ENCODE measurements around the gene ACY1.

Gene ACY1

GRCh38 chr3:51971350-51971749 lies 12.0 kb upstream of the ACY1 start:
- DNase-seq, result no peak
- no peak overlapping the region for H3K4me2 ChIP-seq (ENCODE audit: low read depth, low read length)
- no peaks in the 10 kb centered on the region for H3K36me3 ChIP-seq (replicated peaks; ENCODE audit: insufficient read depth, low read length)
- no peak overlapping the region for H3K4me3 ChIP-seq (ENCODE audit: low read length)
- H3K27ac ChIP-seq (ENCODE audit: low read length), result no peak overlapping the region
- no peak for TF ChIP-seq EZH2 (optimal IDR thresholded peaks at IDR 0.05; ENCODE audit: low read depth, low read length)
- TF ChIP-seq CTCF (IDR thresholded peaks at IDR 0.05; ENCODE audit: low read length), result no peak
- no peak for TF ChIP-seq EZH2phosphoT487 (IDR thresholded peaks at IDR 0.05; ENCODE audit: low read length)
- no peaks in the 10 kb centered on the region for H3K9me3 ChIP-seq (replicated peaks; ENCODE audit: insufficient read depth, low read length)
- H2AFZ ChIP-seq (ENCODE audit: low read length), result no peak overlapping the region
- H3K9ac ChIP-seq (ENCODE audit: low read length), result no peak overlapping the region
- no peaks in the 10 kb centered on the region for H4K20me1 ChIP-seq (ENCODE audit: insufficient read depth, low read length)
- no peaks in the 10 kb centered on the region for H3K9me2 ChIP-seq (replicated peaks; ENCODE audit: insufficient read depth, low read length)
- H3K79me2 ChIP-seq (ENCODE audit: low read length), result peaks cover 7% of the 10 kb centered on the region
- peaks cover 12% of the 10 kb centered on the region for H3K4me1 ChIP-seq (ENCODE audit: low read length)
- peaks cover 16% of the 10 kb centered on the region; the same call in 1 of the 2 replicates for H3F3A ChIP-seq (ENCODE audit: insufficient read depth, low read length)
- H3K27me3 ChIP-seq (replicated peaks; ENCODE audit: insufficient read depth, low read length), result no peaks in the 10 kb centered on the region

- H3K9me2 ChIP-seq (replicated peaks; ENCODE audit: insufficient read depth, low read length), result no peaks in the 10 kb centered on the region
- H3F3A ChIP-seq (ENCODE audit: insufficient read depth, low read length), result peaks cover 21% of the 10 kb centered on the region; the same call in 1 of the 2 replicates
- peak overlapping the region; percentile 90 for H3K4me3 ChIP-seq (ENCODE audit: low read length)
- H2AFZ ChIP-seq (ENCODE audit: low read length), result peak overlapping the region; percentile 91
- H3K9me3 ChIP-seq (replicated peaks; ENCODE audit: insufficient read depth, low read length), result no peaks in the 10 kb centered on the region
- TF ChIP-seq CTCF (IDR thresholded peaks at IDR 0.05; ENCODE audit: low read length), result no peak
- no peak for TF ChIP-seq EZH2 (optimal IDR thresholded peaks at IDR 0.05; ENCODE audit: low read depth, low read length)
- TF ChIP-seq EZH2phosphoT487 (IDR thresholded peaks at IDR 0.05; ENCODE audit: low read length), result no peak
- H4K20me1 ChIP-seq (ENCODE audit: insufficient read depth, low read length), result no peaks in the 10 kb centered on the region
- H3K4me2 ChIP-seq (ENCODE audit: low read depth, low read length), result peak overlapping the region; percentile 90
- peaks cover 8% of the 10 kb centered on the region for H3K4me1 ChIP-seq (ENCODE audit: low read length)
- H3K27me3 ChIP-seq (replicated peaks; ENCODE audit: insufficient read depth, low read length), result no peaks in the 10 kb centered on the region
- peak overlapping the region; percentile 46; the same call in 1 of the 2 replicates for H3K27ac ChIP-seq (ENCODE audit: low read length)
- H3K79me2 ChIP-seq (ENCODE audit: low read length), result peaks cover 7% of the 10 kb centered on the region
- H3K9ac ChIP-seq (ENCODE audit: low read length), result peak overlapping the region; percentile 77
- DNase-seq, result peak; percentile 21
- H3K36me3 ChIP-seq (replicated peaks; ENCODE audit: insufficient read depth, low read length), result no peaks in the 10 kb centered on the region
Observed at GRCh38 chr3:51974277-51974962, 8.9 kb upstream of the ACY1 start.

GRCh38 chr3:51974963-51975851 lies 8.1 kb upstream of the ACY1 start, which contains the start of gene ABHD14A:
TSS of gene ABHD14A (plus strand) at chr3:51975064. CDS start at chr3:51975136, 72 bp downstream.
- peak within 1 kb of the TSS; percentile 90 for H3K4me3 ChIP-seq (ENCODE audit: low read length)
- no peaks in the 10 kb centered on the region for H3K27me3 ChIP-seq (replicated peaks; ENCODE audit: insufficient read depth, low read length)
- peaks cover 8% of the 10 kb centered on the region for H3K4me1 ChIP-seq (ENCODE audit: low read length)
- peak; percentile 73 for DNase-seq
- peak within 1 kb of the TSS; percentile 46; the same call in 1 of the 2 replicates for H3K27ac ChIP-seq (ENCODE audit: low read length)
- H3F3A ChIP-seq (ENCODE audit: insufficient read depth, low read length), result peaks cover 21% of the 10 kb centered on the region; the same call in 1 of the 2 replicates
- H3K79me2 ChIP-seq (ENCODE audit: low read length), result peaks cover 7% of the 10 kb centered on the region
- no peaks in the 10 kb centered on the region for H3K36me3 ChIP-seq (replicated peaks; ENCODE audit: insufficient read depth, low read length)
- no peaks in the 10 kb centered on the region for H4K20me1 ChIP-seq (ENCODE audit: insufficient read depth, low read length)
- H3K4me2 ChIP-seq (ENCODE audit: low read depth, low read length), result peak within 1 kb of the TSS; percentile 90
- peak within 1 kb of the TSS; percentile 77 for H3K9ac ChIP-seq (ENCODE audit: low read length)
- TF ChIP-seq EZH2phosphoT487 (IDR thresholded peaks at IDR 0.05; ENCODE audit: low read length) (no peak), CTCF (IDR thresholded peaks at IDR 0.05; ENCODE audit: low read length) (no peak), EZH2 (optimal IDR thresholded peaks at IDR 0.05; ENCODE audit: low read depth, low read length) (no peak)
- H3K9me3 ChIP-seq (replicated peaks; ENCODE audit: insufficient read depth, low read length), result no peaks in the 10 kb centered on the region
- H2AFZ ChIP-seq (ENCODE audit: low read length), result peak within 1 kb of the TSS; percentile 91
- H3K9me2 ChIP-seq (replicated peaks; ENCODE audit: insufficient read depth, low read length), result no peaks in the 10 kb centered on the region

Measured in MM.1S (cell line).